HFF-Myc (cell line): ENCODE measurements around the gene WEE1.

Experiments used
- DNase-seq: peaks from one replicate; pipeline ENCODE4 v3.0.0-alpha.2; 2011; ENCODE audit warnings: low read depth; ENCODE audit errors: extremely low read depth
- H3K4me3 ChIP-seq: replicated peaks from 2 replicates; pipeline ENCODE4 v1.5.1; 2011; ENCODE audit warnings: low read depth, mild to moderate bottlenecking, control low read depth, low read length
- TF ChIP-seq, protein P1 (sequence below): IDR thresholded peaks from 2 replicates; pipeline ENCODE4 v1.5.1; 2012; ENCODE audit warnings: mild to moderate bottlenecking, low read depth, low read length, control low read depth; ENCODE audit errors: missing control alignments

Gene WEE1

DNA sequence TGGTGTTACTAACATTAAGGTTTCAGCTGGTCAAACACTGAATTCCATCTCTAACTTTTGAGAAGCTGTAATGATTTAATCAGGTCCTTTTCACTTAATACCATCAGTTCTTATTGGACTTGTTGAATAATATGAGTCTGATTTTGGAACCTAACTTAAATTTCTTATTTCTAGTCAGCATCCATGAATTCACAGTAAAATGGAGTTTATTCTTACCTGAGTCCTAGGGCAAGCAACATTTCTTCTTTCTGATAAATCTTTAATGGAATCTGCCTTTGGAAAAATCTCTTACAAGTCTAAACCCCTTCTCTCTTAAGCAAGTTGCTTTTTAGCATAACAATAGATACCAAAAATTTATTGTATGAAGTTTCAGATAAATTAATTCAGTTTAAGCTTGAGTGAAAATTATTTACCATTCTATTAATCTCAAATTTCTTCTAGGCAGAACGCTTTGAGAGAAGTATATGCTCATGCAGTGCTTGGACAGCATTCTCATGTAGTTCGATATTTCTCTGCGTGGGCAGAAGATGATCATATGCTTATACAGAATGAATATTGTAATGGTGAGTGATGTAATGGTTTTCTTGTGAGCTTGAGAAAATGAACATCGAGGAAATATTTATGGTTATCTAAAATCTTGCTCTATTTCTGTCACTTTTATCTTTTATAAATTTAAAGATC lies 3.4 kb downstream of the WEE1 start:
- TF ChIP-seq, protein P1, sequence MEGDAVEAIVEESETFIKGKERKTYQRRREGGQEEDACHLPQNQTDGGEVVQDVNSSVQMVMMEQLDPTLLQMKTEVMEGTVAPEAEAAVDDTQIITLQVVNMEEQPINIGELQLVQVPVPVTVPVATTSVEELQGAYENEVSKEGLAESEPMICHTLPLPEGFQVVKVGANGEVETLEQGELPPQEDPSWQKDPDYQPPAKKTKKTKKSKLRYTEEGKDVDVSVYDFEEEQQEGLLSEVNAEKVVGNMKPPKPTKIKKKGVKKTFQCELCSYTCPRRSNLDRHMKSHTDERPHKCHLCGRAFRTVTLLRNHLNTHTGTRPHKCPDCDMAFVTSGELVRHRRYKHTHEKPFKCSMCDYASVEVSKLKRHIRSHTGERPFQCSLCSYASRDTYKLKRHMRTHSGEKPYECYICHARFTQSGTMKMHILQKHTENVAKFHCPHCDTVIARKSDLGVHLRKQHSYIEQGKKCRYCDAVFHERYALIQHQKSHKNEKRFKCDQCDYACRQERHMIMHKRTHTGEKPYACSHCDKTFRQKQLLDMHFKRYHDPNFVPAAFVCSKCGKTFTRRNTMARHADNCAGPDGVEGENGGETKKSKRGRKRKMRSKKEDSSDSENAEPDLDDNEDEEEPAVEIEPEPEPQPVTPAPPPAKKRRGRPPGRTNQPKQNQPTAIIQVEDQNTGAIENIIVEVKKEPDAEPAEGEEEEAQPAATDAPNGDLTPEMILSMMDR, result no peak
- no peak for DNase-seq
- H3K4me3 ChIP-seq, result peak overlapping the region; percentile 74

DNA sequence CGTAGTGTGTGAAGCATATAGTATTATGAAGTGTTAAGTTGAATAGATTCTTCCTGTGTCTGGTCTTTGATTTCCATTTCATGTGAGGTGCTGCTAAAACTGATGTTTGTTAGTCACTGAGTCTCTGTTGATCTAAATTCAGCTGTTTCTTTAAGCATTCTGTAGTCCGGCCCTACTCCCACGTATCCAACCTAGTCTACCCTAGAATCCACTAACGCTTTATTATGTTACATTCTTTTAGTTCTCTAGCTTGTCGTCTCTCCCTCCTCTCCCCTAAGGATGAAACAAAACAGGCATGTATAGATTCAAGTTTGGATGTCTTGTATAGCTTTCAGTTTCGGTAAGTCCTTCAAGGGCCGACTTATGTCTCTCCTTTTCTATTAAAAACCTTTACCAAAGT lies 4.1 kb downstream of the WEE1 start:
- TF ChIP-seq, protein P1, result no peak
- DNase-seq, result no peak
- H3K4me3 ChIP-seq, result peak overlapping the region; percentile 74

DNA sequence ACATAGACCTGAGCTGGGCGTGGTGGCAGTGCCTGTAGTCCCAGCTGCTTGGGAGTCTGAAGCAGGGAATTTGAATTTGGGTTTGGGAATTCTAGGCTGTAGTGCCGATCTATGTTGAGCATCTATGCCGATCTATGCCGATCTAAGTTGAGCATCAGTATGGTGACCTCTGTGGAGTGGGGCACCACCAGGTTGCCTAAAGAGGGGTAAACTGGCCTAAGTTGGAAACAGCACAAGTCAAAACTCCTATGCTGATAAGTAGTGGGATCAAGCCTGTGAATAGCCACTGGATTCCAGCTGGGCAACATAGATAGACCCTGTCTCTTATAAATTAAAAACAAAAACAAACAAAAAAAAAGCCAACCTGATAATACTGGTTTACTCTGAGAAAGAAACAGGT lies 7.4 kb downstream of the WEE1 start:
- no peak overlapping the region for H3K4me3 ChIP-seq
- no peak for DNase-seq
- TF ChIP-seq, protein P1, result no peak

DNA sequence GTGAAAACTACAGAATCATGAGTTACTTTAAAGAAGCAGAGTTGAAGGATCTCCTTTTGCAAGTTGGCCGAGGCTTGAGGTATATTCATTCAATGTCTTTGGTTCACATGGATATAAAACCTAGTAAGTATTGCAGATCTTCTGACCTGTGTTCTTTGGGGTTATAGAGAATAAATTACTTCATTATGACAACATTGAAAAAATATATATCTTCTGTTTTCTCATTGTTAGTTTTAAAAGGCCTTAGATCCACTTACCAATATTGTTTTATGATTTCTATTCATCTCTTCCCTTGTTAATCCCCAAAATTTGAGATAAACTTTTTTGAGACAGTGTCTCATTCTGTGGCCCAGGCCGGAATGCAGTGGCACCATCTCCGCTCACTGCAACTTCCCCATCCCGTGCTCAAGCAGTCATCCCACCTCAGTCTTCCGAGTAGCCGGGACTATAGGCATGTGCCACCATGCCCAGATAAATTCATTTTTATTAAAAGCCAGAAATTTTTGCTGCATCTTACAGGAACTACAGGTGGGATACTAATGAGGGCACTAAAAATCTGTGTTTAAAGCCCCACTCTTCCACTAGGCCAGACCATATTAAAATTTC lies 8.2 kb downstream of the WEE1 start:
- no peak overlapping the region for H3K4me3 ChIP-seq
- TF ChIP-seq, protein P1, result no peak
- DNase-seq, result no peak

DNA sequence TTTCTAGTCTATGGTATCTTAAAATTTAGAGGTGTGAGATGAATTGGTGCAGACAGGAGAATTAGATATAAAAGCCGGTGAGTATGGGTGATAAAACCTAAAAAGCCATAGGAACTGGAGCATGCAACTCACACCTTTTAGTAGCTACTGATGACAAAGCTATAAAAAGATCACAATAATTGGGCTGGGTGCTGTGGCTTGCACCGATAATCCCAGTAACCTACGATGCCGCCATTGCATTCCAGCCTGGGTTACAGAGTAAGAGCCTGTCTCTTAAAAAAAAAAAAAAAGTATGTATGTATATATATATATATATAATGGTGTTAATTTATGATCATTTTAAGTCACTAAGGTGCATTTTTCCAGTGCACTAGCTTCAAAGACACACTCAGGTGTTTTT lies 17.2 kb downstream of the WEE1 start:
- TF ChIP-seq, protein P1, result no peak
- DNase-seq, result no peak
- H3K4me3 ChIP-seq, result no peak overlapping the region

DNA sequence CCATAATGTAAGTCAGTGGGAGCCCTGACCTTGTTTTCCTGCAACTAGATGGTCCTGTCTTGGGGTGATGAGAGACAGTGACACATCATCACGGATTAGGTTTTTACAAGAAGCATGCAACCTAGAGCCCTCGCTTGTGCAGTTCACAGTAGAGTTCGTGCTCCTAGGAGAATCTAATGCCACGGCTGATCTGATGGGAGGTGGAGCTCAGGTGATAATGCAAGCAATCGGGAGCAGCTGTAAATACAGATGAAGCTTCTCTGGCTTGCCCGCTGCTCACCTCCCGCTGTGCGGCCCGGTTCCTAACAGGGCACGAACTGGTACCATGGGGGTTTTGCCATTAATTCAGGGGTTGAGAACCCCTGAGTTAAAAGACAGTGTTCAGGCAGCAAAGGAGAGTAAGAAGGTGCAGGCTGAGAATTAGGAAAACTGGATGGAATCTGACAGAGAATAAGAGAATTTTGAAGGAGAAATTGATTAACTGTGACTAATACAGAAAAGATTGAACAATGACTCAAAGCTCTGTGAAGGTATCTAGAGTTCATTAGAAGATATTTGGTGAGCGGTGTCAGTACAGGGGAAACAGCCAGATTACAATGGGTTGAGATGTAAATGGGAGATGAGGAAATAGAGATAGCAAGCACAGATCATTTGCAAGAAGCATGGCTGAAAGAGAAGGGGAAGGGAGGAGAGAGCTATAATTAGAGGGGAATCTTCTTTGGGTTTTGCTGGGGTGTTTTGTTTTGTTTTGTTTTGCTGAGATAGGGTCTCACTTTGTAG lies 21.0 kb downstream of the WEE1 start:
- H3K4me3 ChIP-seq, result no peak overlapping the region
- no peak for DNase-seq
- TF ChIP-seq, protein P1, result no peak
